Measurements from ENCODE around the gene ETFBKMT.

ETFBKMT gene, protein sequence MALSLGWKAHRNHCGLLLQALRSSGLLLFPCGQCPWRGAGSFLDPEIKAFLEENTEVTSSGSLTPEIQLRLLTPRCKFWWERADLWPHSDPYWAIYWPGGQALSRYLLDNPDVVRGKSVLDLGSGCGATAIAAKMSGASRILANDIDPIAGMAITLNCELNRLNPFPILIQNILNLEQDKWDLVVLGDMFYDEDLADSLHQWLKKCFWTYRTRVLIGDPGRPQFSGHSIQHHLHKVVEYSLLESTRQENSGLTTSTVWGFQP

DNA sequence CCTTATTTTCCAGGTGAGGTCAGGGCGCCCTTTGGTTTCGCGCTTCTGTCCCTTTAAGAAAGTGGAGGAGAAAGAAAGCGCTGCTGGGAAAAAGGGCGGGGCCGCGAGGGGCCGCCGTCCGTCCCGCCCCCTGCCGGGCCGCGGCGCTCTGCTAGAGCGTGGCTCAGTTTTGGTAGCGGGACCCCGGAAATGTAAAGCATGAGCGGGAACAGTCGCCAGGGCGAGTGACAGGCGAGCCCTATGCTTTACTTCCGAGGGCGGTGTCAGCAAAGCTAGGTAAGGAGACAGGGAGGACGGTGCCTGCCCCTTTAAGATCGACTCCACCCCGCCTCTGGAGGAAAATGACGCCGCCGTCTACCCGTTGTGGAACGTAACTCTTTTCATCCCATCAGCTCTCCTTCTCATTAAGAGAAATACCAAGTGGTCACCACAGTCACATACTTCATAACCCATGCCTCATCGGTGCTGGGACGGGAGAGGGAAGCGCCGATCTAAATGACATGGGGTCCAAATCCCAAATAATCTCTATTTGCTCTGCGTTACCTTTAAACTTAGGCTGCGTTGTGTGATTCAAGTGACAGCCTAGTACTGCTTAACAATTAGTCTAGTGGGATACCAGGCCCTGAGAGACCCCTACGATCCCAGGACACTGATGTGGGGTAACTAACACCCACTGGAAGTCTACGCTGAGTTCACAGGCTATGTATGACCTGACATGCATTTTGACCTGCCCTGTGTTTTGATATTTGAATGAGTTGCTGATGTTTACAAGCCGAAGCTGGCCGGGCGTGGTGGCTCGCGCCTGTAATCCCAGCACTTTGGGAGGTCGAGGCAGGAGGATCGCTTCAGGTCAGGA, at the start of gene ETFBKMT:
Gene ETFBKMT (plus strand): TSS at position 602 of the 856 bp plus-strand sequence. CDS start 2,266 bp downstream, outside the sequence.
- peak; percentile 93 for DNase-seq

DNA sequence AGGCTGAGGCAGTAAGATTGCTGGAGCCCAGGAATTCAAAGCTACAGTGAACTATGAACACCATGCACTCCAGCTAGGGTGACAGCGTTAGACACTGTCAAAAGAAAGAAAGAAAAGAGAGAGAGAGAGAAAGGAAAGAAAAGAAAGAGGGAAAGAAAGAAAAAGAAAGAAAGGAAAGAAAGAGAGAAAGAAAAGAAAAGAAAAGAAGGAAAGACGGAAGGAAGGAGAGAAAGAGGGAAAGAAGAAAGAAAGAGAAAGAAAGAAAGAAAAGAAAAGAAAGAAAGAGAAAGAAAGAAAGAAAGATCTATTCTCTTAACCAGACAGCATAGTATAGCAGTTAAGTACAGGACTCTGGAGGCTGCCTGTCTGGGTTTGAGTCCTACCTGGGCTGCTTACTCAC, 46.7 kb upstream of the ETFBKMT start:
- no peak for DNase-seq

DNA sequence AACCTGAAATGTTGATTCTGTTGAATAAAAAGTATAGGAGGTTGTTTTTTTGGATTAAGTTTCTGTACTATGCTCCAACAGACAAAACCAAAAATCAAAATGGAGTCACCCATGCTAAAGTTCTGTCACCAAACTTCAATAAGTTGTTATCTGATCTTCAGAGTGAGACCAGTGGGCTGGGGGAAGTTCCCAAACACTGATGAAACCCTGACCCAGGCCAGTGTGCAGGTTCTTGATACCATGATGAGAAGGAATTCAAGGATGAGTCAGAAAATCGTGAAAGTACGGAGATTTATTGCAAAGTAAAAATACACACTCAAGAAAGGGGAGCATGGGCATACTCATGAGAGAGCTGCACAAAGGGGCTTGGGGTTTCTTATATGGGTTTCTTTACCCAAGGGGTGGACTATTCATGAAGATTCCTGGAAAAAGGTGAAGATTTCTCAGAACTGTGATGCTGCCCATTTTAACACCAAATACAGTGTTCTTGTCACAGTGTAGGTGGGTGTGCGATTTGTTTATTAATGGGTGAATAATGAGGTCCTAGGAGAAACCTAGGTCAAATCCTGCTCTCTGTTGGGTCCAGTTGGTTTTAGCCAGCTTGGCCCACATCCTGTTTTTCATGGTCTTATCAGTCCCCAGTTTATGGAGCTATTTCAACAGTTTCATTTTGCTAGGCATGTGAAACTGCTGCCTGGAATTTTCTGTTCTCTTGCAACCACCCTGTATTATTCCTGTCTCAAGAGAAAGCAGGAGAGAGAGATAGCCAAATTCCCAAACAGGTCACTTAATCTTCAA, 41.1 kb upstream of the ETFBKMT start:
- DNase-seq: no peak

DNA sequence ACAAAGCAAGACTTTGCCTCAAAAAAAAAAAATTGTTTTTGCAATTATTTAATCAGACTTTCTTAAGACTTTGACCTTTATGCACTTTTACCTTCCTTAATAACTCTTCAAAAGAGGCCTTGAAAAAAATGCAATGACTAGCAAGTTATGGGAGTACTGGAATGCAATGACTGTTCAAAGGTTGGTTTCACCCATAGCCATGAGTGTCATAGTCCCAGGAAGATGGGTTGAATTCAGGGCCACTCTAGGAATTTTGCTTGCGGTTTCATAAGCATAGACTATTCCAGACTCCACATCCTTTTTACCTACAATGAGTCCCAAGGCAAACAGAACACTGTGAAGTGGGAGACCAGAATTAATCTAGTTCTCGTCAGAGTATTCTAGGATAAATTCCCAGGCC, 39.2 kb upstream of the ETFBKMT start:
- no peak for DNase-seq

DNA sequence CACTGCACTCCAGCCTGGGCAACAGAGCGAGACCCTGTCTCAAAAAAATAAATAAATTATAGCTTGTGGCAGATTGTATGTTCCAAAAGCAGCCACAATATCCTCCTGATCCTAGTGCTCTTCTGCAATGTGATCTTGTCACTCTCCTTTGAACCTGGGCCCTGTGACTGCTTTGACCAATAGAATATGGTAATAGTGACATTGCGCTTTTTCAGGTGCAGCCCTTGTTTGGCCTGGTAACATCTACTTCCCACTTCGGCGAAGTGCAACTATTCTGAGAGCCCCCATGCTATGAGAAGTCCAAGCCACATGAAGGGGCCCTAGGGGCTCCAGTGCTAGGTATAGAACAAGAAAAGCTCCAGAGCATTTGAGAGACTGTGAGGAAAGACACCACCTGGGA, 37.5 kb upstream of the ETFBKMT start:
- DNase-seq: no peak

DNA sequence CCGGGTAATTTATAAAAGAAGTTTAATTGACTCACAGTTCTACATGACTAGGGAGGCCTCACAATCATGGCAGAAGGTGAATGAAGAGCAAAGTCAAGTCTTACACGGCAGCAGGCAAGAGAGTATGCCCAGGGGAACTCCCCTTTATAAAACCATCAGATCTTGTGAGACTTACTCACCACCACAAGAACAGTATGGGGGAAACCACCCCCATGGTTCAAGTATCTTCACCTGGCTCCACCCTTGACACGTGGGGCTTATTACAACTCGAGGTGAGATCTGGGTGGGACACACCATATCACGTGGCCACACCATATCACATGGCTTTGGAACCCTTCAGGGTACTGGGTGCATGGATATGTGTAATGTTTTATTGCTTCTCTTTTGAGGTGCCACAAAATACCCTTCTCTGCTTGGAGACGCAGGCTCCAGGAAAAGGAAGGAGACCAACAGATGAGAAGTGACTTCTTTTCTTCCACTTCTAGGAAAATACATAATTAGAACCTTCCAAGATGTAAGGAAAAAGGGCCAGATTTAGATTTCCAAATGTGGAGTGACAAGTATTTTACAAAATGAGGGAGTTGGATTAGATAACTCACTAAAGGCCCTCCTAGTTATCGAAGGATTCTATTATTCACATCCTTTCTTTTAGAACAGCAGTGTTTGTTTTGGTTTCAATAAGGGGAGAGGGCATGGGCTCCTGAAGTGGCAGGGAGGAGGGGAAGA, 33.1 kb upstream of the ETFBKMT start:
- DNase-seq: no peak

DNA sequence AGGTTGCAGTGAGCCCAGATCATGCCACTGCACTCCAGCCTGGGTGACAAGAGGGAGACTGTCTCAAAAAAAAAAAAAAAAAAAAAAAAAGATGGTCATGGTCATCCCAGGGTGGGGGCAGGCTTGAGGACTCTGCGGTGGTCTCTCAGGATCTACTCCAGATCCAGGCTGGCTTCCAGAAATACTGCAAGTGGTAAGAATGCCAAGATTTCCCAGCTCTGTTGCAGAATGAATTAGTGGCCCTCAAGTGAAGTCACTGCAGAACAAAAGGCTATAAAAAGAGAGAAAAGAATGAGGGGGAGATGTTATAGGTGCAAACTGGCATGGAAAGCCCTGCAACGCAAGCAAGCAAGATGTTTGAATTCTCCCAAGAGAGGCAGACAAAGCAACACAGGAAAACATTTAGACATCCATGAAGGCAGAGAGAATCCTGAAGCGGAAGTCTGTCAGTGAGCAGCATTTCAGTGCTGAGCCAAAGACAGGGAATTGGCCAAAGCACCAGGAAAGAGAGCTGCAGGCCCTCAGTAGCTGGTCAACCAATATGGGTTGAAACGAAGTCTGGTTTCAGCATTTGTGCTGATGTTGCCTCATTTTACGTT, 31.9 kb upstream of the ETFBKMT start:
- no peak for DNase-seq

DNA sequence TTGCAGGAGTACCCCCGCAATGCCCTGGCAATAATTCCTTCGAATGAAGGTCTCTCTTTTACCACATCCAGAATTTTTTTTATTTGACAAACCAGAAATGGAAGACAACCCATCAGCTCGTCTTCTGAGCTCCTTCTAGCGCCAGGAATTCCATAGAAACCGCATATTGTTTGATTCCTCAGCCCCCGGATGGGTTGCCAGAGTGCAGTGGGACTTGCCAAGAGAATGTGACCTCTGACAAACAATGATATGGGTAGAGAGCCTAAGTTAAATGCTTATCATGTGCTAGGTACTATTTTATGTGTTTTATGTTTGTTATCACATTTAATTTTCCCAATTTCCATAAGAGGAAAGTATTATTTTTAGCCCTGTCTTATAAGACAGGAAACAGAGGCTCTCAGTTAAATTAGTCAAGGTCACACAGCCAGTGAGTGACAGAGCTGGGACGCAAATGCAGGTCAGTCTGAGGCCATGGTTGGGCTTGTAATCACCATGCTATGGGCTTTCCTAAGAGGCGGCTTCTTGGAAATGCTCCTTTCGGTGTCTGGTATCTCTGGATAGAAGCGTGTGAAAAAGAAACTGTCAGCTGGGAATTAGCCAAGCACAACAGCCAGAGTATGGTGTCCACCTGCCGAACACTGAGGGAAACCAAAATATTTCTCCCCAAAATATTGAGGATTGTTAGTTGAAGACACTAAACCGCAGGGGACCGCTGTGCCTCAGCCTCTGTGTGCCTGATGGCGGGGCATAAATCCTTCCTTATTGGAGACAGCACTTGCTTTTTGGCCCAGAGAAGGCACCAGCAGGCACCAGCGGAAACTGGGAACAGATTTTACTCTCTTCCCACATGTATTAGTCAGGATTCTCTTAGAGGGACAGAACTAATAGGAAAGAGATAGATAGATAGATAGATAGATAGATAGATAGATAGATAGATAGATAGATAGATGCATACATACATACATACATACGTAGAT, 29.4 kb upstream of the ETFBKMT start:
- no peak for DNase-seq

DNA sequence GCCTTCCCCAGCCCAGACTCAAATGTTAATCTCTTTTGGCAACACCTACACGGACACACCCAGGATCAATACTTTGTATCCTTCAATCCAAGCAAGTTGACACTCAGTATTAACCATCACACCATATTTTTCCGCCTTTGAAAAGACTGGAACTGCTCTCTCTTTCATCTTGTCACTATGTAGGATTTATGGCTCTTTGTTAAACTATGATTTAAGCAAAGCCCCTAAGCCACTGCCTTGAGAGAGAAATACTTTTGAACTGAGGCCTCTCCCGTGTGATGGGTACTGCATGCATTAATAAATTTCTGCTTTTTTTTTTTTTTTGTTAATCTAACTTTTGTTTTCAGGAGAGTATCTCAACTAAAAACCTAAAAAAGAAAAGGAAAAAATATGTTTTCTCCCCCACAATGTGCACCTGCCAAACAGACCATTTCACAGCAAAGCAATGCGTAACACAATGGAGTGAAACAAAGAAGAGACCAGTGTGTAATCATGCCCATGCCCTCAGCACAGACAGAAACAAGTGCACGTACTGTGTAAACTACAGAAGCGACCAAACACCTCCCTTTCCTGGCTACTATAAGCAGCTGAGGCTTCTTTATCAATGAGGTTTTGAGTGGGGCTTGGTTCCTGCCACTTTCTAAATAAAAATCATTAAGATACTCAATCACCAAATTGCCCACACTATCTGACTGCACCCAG, 28.3 kb upstream of the ETFBKMT start:
- no peak for DNase-seq

DNA sequence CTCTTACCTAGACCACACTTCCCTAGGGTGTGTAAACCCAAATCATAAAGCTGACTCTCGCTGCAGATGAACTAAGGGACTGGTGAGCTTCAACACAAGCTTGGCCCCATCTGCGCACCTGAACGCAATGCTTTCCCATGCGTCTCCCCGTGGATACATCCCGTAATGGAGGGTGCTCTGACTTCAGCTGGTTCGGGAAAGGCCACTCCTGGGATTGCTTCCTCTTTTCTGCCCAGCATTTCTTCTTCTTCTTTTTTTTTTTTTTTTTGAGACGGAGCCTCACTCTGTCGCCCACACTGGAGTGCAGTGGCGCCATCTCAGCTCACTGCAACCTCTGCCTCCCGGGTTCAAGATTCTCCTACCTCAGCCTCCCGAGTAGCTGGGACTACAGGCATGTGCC, 27.7 kb upstream of the ETFBKMT start:
- DNase-seq: no peak

DNA sequence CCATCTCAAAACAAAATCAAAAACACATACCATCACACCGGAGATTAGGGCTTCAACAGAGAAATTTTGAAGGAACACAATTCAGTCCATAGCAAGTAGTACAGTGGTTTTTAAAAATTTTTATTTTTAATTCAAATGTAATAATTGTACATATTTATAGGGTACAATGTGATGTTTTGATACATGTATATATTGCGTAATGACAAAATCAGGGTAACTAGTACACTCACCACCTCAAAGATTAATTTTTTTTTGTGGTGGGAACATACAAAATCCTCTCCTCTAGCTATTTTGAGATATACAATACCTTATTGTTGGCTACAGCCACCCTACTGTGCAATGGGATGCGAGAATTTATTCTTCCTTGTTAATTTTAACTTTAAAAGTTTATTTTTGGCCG, 26.0 kb upstream of the ETFBKMT start:
- no peak for DNase-seq

DNA sequence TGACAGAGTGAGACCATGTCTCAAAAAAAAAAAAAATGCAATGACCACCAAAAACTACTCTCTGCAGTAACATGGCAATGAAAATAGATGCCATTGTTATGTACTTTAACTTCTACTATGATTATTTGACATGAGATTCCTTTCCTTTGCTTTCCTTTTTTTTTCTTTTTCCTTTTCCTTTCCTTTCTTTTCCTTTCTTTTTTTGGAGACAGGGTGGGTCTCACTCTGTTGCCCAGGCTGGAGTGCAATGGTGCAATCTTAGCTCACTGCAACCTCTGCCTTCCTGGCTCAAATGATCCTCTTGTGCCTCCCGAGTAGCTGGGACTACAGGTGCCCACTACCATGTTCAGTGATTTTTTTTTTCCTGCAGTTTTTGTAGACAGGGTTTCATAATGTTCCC, 24.9 kb upstream of the ETFBKMT start:
- DNase-seq: no peak

DNA sequence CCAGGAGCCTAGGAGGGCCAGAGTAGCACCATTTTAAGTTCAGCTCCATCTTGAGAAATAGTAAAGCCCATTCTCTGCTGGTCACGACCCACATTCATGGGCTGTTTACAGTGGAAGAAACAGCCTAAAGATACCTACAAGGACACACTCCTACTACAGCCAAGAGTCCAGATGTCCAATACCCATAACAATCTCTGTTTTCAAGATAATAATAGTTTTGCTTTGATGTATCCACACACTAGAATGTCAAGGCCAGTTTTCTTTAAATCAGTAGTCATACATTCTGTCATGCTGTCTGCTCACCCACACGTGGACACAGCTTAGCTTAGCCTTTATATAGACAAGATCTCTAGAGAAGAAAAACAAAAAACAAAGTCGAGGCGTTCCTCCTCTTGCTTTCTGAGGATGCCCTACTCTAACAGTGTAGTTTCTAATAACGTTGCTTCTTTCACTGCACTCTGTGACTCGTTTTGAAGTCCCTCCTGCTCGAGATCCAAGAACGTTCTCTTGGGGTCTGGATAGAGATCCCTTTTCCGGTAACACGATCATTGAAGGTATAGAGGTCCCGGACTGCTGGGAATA, 17.9 kb upstream of the ETFBKMT start:
- DNase-seq: no peak

DNA sequence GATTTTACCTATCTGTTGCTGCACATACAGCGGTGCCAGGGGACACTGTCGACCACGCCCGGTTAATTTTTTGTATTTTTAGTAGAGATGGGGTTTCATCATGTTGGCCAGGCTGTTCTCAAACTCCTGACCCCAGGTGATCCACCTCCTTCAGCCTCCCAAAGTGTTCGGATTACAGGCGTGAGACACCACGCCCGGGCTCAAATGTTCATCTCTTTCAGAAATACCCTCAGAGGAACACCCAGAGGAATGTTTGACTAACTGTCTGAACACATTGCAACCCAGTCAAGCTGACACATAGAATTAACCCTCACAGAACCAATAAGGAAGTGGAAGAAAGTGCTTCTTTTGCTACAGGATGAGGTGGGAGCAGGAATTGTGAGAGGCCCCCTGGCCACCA, 15.0 kb upstream of the ETFBKMT start:
- no peak for DNase-seq

DNA sequence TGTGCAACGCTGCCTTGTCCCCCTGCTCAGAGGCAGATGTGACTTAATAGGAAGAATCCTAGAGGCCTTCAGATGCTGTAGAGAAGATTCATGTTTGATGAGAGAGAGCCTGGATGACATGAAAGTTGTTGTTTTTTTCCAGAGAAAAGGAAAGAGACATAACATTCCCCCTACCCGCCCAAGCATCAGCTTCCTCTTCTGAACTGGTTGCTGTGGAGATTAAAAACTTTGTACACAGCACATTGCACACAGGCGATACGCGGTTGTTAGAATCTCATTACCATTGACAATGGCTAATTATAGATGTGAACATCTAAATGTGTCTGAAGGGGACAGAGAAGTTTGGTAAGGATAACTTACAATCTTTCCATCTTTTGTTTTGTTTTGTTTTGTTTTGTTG, 13.6 kb upstream of the ETFBKMT start:
- DNase-seq: no peak

DNA sequence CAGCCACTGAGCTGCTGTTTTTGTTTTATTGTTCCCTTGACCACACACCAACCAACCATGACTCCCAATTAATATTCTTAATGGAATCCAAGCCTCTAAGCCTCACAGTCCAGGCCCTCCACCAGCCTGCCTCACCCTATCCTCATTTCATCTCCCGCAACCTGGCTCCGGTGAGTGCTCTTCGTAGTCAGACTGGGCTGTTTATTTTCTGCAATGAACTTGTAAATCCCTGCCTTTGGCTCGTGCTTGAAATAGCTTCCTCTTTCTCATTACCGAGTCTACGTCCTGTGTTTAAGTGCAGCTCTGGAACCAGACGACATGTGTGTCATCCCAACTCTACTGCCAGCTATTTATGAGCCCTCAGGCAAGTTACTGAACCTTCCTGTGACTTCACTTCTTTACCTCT, 12.4 kb upstream of the ETFBKMT start:
- peak; percentile 63 for DNase-seq

DNA sequence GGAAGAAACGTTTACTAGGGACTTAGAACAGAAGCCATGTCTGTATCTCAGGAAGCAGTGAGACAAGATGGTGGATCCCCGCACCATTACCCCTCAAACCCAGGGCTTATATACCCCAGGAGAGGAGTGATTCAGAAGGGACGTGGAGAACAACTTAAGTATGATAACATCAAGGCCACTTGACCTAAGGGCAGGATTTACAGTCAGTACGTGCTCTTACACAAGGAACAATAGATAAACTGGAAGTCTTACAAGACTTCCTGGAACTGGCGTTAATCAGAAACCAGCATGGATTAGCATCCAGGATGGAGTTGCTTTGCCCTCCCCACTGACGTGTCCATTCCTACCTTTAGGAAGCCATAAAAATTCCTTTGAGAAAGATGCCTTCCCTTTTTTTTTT, 8.6 kb upstream of the ETFBKMT start:
- no peak for DNase-seq

DNA sequence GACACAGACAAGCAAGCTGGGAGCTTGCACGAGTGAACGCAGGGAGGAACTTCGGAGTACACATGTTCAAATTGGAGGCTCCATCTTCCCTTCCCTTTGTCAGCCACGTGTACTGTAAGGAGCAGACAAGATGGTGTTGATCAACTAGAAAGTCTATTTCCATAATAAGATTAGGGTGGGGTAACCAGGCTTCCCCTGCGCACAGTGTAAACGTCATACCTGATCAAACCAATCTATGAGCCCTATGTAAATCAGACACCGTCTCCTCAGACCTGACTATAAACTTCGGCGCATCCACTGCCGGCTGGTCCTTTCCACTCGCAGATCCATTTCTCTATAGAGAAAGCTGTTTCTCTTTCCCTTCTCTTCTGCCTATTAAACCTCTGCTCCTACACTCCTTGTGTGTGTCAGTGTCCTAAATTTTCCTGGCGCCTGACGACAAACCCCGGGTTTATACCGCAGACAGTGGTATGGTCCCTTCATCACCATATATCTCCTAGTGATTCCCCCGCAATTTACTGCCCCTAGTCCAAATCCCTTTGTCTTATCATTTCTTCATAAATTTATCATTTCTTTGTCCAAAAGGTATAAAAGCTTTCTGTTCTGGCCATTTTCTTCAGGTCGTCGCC, 7.5 kb upstream of the ETFBKMT start:
- DNase-seq: peak; percentile 59

DNA sequence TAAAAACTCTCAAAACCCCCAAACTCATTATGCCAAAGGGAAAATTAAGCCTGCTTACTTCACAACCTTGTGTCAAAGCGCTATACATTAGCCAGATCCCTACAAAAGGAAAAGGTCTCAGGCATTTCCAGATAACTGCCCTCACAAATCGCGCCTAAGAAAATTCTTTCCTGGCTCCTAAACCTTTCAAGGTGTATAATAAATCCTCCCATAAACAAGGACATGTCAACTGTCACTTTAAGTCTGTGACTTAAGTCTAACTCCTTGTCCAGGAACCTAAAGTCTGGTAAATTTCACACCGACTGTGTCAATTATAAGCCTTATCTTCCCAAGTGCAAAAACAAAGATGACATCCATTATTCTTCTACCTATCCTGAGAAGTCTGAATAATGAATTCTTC, 4.3 kb upstream of the ETFBKMT start:
- DNase-seq: no peak

DNA sequence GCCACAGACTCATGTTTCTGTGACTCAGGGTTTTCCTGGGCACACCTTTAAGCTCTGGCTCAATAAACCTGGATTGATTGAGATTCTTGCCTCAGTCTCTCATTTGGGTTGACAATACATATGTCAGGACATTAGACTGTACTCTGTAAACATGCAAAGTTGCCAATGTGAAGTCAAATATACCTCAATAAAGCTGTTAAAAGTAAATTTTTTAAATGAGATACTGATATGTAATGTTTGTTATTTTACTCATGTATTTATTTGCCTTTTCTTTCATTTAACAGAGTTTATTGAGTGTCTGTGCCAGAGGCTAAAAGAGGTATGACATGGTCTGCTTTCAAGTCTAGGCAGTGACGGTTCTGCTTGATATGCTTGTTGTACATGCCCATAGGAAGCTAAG, 3.7 kb upstream of the ETFBKMT start:
- DNase-seq: no peak
